ENCODE results near the gene BHLHE41.

DNA sequence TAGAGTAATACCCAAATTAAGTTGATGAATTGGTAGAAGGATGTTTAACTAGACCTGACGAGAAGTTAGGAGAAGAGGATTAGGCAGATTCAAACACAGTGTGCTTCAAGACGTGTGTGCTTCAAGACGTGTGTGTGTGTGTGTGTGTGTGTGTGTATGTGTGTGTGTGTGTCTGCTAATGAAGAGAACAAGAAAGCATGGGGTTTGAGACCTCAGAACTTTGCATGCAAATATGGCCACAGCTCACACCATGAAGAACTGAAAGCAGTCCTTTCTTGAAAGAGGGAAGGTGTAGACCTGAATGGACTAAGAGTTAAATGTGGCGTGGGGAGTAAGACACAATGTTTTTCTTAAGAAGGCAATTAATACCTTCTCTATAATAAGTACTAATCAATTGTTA lies 38.1 kb upstream of the BHLHE41 start:
- TF ChIP-seq POLR2A (IDR thresholded peaks at IDR 0.05), result no peak
- TF ChIP-seq, protein P1, sequence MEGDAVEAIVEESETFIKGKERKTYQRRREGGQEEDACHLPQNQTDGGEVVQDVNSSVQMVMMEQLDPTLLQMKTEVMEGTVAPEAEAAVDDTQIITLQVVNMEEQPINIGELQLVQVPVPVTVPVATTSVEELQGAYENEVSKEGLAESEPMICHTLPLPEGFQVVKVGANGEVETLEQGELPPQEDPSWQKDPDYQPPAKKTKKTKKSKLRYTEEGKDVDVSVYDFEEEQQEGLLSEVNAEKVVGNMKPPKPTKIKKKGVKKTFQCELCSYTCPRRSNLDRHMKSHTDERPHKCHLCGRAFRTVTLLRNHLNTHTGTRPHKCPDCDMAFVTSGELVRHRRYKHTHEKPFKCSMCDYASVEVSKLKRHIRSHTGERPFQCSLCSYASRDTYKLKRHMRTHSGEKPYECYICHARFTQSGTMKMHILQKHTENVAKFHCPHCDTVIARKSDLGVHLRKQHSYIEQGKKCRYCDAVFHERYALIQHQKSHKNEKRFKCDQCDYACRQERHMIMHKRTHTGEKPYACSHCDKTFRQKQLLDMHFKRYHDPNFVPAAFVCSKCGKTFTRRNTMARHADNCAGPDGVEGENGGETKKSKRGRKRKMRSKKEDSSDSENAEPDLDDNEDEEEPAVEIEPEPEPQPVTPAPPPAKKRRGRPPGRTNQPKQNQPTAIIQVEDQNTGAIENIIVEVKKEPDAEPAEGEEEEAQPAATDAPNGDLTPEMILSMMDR (IDR thresholded peaks at IDR 0.05), result no peak
